Activated effector memory CD4-positive, alpha-beta T cell treated with anti-CD3 and anti-CD28 coated beads, Interleukin-2, amount 50 U/mL, for 16 hours (primary cell): ENCODE results near the gene TPH1.
"Not testable (repeated sequence)": the region's sequence is repeated elsewhere in the genome, so short reads cannot be mapped to it uniquely, and the experiment has no call there.

Experiments used
- DNase-seq: peaks from one replicate; pipeline ENCODE4 v3.0.0-alpha.2; 2020

Gene TPH1

GRCh38 chr11:18019650-18020049, 26.4 kb downstream of the TPH1 start:
- no peak for DNase-seq

DNA sequence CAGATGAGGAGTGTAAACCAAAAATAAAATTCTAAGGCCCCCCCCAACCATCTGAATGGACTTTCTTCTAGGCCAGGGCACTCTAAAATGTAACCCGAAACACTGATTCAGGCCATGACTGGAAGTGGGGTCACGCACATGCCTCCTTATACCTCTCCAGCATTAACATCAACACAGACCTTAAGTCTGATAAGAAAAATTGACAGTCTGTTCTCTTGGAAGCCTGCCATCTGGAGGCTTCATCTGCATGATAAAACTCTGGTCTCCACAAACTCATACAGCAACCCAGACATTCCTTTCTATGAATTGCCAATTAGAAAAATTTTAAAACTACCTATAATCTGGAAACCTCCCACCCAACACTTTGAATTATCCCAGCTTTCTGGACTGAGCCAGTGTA, 29.3 kb downstream of the TPH1 start:
- DNase-seq = no peak

- no peak for DNase-seq
Measured at GRCh38 chr11:18014876-18015275, 31.2 kb downstream of the TPH1 start.

DNA sequence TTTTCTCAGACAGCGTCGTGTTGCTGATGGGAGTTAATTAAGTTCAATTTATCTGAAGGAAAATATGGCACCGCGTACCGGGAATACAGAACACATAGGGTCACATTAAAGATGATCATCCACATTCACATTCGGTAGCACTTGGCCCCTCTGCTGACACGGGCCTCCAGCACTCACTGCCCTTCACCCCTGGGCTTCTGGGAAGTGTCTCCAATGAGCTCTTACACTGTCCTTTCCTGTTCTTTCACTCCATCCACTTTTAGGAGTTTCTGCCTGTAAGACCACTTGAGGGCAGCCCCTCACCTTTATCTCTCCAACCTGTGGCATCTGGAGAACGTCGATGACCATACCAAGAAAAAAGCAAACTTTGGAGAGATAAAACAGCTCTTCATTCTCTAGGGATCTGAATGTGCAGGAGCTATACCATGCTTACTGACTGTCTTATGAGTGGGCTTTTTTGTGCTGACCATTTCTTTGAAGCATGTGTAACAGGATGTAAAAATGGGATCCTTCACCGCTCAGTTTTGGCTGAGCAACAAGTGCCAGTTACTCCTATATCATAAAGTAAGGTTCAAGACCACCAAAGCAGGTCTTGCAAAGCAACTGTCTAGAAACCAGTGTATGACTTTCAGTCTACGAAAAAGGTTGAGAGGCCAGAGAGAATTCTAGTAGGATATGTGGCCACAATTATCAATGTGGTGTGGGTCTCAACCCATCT, 32.1 kb downstream of the TPH1 start:
- no peak for DNase-seq

DNA sequence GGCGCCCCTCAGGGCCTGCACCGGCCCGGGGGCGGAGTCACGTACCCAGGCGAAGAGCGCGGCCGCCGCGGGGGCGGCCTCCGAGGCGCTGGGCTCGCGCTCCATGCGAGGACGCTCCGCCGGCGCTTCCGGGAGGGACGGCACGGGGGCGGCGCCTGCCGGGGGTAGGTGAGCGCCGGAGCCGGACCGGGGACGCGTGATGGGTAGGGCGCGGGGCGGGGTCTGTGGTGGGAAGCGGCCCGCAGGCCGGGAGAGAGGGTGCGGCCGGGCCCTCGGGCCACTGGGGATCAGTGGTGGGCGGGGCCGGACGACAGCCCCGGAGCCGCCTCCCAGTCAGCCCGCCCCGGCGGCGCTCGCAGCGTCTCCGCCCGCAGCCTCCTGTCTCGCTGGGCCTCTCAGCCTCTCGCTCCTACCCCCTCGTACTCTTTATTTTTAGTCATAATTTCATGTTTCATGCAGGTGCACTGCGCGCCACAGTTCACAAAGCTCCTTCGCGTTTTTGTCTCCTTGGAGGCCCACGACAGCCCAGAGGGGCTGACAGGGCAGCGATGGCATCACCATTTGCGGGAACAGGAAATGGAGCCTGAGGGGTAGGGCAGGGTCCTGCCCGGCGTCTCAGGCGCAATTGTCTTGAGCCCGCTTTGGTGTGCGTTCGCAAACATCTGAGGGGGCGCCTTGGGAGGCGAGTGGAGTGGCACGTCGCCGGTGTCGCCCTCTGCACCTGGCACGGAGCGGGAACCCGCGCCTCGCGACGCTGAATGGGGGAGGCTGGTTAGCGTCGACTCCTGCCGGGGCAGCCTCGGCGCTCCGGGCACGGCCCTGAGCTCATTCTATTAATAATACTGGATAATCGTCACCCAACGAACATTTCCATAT, 32.9 kb downstream of the TPH1 start, which contains the start of gene SERGEF:
SERGEF (minus strand) TSS at position 142 of the 876 bp plus-strand sequence; CDS start at position 105, 37 bp downstream.
- DNase-seq = peak; percentile 97

DNA sequence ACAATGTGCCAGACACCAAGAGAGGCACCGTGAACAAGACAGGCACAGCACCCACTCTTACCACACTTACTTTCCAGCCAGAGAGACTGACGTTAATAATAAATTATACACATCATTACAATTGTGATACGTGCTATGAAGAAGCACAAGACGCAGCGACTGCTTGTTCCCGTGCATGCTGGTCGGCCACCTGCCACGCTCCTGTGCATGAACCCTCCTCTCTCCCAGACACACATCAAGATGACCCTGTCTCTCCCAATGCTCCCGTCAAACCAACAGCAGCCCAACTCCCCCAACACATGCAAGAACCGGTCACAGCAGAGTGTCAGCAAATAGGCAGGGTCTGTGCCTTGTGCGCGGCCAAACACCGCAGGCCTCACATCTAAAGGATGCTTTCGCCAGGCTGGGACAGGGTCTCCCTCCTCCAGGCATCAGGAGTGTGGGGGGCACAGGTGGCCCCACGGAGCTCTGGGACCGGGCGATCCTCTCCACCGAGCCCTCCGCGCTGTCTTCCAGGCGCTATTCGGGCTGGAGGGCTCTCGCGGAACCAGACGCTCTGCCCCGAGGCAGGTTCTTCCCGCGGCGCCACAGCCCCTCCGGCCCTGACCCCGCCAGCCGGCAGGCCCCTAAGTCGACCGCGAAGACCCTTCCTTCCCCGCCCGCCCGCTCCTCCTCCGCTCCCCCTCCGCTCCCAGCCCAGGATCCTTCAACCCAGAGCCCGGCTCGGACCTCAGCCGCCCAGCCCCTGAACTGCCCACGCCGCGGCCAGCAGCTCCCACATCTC, 33.8 kb downstream of the TPH1 start:
- no peak for DNase-seq

DNA sequence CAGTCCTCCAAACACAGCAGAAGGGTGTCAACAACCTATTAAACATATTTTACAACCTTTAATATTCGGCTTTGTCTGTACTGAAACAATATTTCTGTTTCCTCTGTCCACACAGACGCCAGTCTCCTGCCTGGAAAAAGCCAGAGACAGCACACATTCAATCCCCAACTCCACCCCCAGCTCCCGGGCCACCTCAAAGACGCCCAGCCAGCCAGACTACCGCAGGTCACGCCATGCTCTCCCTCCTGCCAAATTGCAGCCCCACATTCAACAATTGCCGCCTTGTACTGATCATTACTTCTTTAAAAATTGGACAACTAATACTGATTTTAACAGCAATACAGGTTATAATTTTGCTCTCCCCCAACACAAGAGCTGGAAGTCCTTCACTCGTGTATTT, 34.4 kb downstream of the TPH1 start:
- DNase-seq = no peak

GRCh38 chr11:18010977-18011586, 35.0 kb downstream of the TPH1 start:
- no peak for DNase-seq

- DNase-seq = no peak
Measured at GRCh38 chr11:18010121-18010670, 35.9 kb downstream of the TPH1 start.

- DNase-seq = no peak
Measured at GRCh38 chr11:18005376-18006129, 40.5 kb downstream of the TPH1 start.

- no peak for DNase-seq
Measured at GRCh38 chr11:18001191-18001590, 44.9 kb downstream of the TPH1 start.

DNA sequence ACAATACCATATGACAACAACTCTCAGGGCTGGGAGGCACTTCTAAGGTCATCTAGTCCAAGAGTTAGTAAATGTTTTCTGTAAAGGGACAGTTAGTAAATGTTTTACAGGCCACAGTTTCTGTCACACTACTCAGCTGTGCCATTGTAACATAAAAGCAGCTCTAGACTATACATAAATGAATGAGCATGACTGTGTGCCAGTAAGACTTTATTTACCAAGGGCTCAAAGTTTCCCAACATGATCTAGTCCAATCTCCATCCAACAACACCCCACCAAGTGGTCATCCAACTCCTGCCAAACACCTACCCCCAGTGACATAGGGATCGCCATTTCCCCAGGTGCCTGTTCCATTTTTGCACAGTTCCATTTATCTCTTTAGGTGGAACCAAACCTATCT, 45.3 kb downstream of the TPH1 start:
- no peak for DNase-seq

GRCh38 chr11:18000128-18000527, 45.9 kb downstream of the TPH1 start:
- not testable (repeated sequence) for DNase-seq
